Fibroblast of pulmonary artery (primary cell): ENCODE results near the gene ZNF331.

Source experiments
- DNase-seq: peaks from one replicate; pipeline ENCODE4 v3.0.0-alpha.2; 2010; ENCODE audit warnings: low read depth
- H3K4me3 ChIP-seq: replicated peaks from 2 replicates; pipeline ENCODE4 v1.5.1; 2011; ENCODE audit warnings: low read depth, mild to moderate bottlenecking, control low read depth, low read length, moderate library complexity
- CTCF ChIP-seq: IDR thresholded peaks from 2 replicates; pipeline ENCODE4 v1.5.1; 2011; ENCODE audit warnings: mild to moderate bottlenecking, control low read depth, low read length, inconsistent platforms; ENCODE audit errors: missing control alignments

The ZNF331 gene

GRCh38 chr19:53521373-53522202 lies 16.4 kb upstream of the ZNF331 start:
- H3K4me3 ChIP-seq, result peak overlapping the region; percentile 87
- no peak for TF ChIP-seq CTCF
- DNase-seq, result no peak

GRCh38 chr19:53525922-53526321 lies 12.0 kb upstream of the ZNF331 start:
- H3K4me3 ChIP-seq, result no peak overlapping the region
- no peak for DNase-seq
- no peak for TF ChIP-seq CTCF

GRCh38 chr19:53530622-53531021 lies 7.3 kb upstream of the ZNF331 start:
- H3K4me3 ChIP-seq, result no peak overlapping the region
- no peak for TF ChIP-seq CTCF
- DNase-seq, result no peak

- no peak for DNase-seq
- no peak for TF ChIP-seq CTCF
- H3K4me3 ChIP-seq, result no peak overlapping the region
Measured at GRCh38 chr19:53531457-53531856, 6.5 kb upstream of the ZNF331 start.

- no peak for DNase-seq
- TF ChIP-seq CTCF, result no peak
- H3K4me3 ChIP-seq, result no peak overlapping the region
Measured at GRCh38 chr19:53532362-53532761, 5.6 kb upstream of the ZNF331 start.

GRCh38 chr19:53536225-53536548 lies 1.8 kb upstream of the ZNF331 start:
- no peak overlapping the region for H3K4me3 ChIP-seq
- no peak for TF ChIP-seq CTCF
- no peak for DNase-seq

- H3K4me3 ChIP-seq, result peak overlapping the region; percentile 64
- DNase-seq, result no peak
- no peak for TF ChIP-seq CTCF
Measured at GRCh38 chr19:53537121-53537520, 824 bp upstream of the ZNF331 start.
